ENCODE data around the gene AHR. TPM values are rescaled to one million over a fixed set of nuclear protein-coding genes. Genes with fewer than 3 reads are reported as not detected.

Gene AHR
- total RNA-seq, 1 experiment from 2014 or later, result 39.0 TPM

DNA sequence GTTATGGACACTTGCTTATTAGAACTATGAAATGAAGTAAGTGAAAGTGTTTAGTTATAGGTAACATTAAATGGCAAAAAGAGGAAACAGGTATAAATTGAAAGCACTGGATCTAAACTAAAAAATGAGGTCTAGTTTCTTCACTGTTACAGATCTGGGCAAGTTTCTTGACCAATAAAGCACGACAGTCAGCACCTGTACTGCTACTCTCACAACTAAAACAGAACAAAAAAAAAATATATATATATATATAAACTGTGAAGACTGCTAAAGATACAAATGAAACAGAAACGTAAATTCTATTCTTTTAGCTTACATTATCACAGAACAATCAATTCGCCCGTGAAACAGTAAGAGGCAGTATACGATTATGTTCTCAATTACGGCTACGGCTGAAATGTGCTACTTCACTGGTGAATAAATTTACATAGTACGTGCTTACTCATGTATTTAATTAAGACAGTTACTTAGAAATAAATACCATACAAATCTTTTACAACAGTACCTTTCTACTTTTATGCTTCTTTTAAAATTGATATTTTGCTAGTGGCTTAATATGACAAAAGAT is 4.2 kb downstream of the AHR start:
- POLR2A ChIA-PET, result no interaction called here
- H3K36me3 Mint-ChIP-seq (ENCODE audit: insufficient read depth, unreplicated experiment), result peaks cover 11% of the 10 kb centered on the region
- Histone ChIP-seq H3K4me3 (ENCODE audit: low read depth, low read length) (no peak overlapping the region), H3K27me3 (replicated peaks; ENCODE audit: control insufficient read depth, insufficient read depth, low read length) (no peaks in the 10 kb centered on the region), H3K9me3 (no peaks in the 10 kb centered on the region), H3K36me3 (ENCODE audit: control insufficient read depth, insufficient read depth, low read length) (no peaks in the 10 kb centered on the region), H3K4me1 (peaks cover 17% of the 10 kb centered on the region)
- H3K27me3 Mint-ChIP-seq (ENCODE audit: insufficient read depth, unreplicated experiment), result no peaks in the 10 kb centered on the region
- H3K4me1 Mint-ChIP-seq (ENCODE audit: low read depth, unreplicated experiment), result peaks cover 19% of the 10 kb centered on the region
- TF ChIP-seq, protein P1, sequence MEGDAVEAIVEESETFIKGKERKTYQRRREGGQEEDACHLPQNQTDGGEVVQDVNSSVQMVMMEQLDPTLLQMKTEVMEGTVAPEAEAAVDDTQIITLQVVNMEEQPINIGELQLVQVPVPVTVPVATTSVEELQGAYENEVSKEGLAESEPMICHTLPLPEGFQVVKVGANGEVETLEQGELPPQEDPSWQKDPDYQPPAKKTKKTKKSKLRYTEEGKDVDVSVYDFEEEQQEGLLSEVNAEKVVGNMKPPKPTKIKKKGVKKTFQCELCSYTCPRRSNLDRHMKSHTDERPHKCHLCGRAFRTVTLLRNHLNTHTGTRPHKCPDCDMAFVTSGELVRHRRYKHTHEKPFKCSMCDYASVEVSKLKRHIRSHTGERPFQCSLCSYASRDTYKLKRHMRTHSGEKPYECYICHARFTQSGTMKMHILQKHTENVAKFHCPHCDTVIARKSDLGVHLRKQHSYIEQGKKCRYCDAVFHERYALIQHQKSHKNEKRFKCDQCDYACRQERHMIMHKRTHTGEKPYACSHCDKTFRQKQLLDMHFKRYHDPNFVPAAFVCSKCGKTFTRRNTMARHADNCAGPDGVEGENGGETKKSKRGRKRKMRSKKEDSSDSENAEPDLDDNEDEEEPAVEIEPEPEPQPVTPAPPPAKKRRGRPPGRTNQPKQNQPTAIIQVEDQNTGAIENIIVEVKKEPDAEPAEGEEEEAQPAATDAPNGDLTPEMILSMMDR (IDR thresholded peaks at IDR 0.05; ENCODE audit: insufficient read depth in 1 of 2, low read depth in 1 of 2, low read length in 1 of 2, severe bottlenecking in 1 of 2, unreplicated experiment in 1 of 2), result no peak
- intact Hi-C loops (cut with micrococcal nuclease; ENCODE audit: unreplicated experiment), result loop anchor here (2.0 to 5.0 kb wide), 3 partner anchors 205 to 410 kb away; no protein-coding TSS in a partner anchor
- DNase-seq, result no peak
- BruUV-seq (replicated peaks), result no TSS peak
- no peak overlapping the region for H3K27ac Mint-ChIP-seq (ENCODE audit: unreplicated experiment)
- CTCF ChIA-PET, result interaction anchor here (0.6 to 1.6 kb wide), 2 partner anchors 316 to 320 kb away, joined by 4 to 10 read pairs; no protein-coding TSS in a partner anchor
- H3K9me3 Mint-ChIP-seq (ENCODE audit: unreplicated experiment), result peaks cover 5% of the 10 kb centered on the region
- no peak overlapping the region for H3K4me3 Mint-ChIP-seq (ENCODE audit: unreplicated experiment)

DNA sequence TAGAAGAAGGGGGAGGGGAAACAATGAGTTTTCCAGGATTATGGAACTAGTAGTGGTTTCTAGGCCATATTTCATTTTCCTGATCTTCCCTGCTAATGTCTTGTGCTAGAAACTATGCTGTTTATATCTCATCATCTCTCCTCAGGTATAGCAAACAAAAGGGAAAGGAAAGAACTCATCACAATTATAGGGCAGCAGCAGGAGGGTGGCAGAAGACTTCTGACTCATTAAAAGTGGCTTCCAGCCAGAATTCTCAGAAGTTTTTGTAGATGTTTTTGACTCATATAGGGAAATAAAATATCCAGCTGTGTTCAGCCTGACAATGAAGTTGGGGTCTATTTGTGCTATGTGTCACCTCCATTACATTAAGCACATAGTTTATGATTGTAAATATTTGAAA is 6.5 kb downstream of the AHR start:
- Histone ChIP-seq H3K4me3 (ENCODE audit: low read depth, low read length) (no peak overlapping the region), H3K27me3 (replicated peaks; ENCODE audit: control insufficient read depth, insufficient read depth, low read length) (no peaks in the 10 kb centered on the region), H3K36me3 (ENCODE audit: control insufficient read depth, insufficient read depth, low read length) (no peaks in the 10 kb centered on the region), H3K9me3 (no peaks in the 10 kb centered on the region), H3K4me1 (peaks cover 17% of the 10 kb centered on the region; the same call in 1 of the 2 replicates)
- BruUV-seq (replicated peaks), result no TSS peak
- no peaks in the 10 kb centered on the region for H3K36me3 Mint-ChIP-seq (ENCODE audit: insufficient read depth, unreplicated experiment)
- DNase-seq, result no peak
- peak overlapping the region; percentile 76 for H3K27ac Mint-ChIP-seq (ENCODE audit: unreplicated experiment)
- no peaks in the 10 kb centered on the region for H3K27me3 Mint-ChIP-seq (ENCODE audit: insufficient read depth, unreplicated experiment)
- ChIA-PET CTCF (no interaction called here), POLR2A (no interaction called here)
- TF ChIP-seq, protein P1 (IDR thresholded peaks at IDR 0.05; ENCODE audit: insufficient read depth in 1 of 2, low read depth in 1 of 2, low read length in 1 of 2, severe bottlenecking in 1 of 2, unreplicated experiment in 1 of 2), result no peak
- H3K4me1 Mint-ChIP-seq (ENCODE audit: low read depth, unreplicated experiment), result peaks cover 15% of the 10 kb centered on the region
- intact Hi-C loops (cut with micrococcal nuclease; ENCODE audit: unreplicated experiment), result loop anchor here (5.0 kb wide), 2 partner anchors 202 to 413 kb away; no protein-coding TSS in a partner anchor
- H3K4me3 Mint-ChIP-seq (ENCODE audit: unreplicated experiment), result peak overlapping the region; percentile 4
- H3K9me3 Mint-ChIP-seq (ENCODE audit: unreplicated experiment), result no peaks in the 10 kb centered on the region

DNA sequence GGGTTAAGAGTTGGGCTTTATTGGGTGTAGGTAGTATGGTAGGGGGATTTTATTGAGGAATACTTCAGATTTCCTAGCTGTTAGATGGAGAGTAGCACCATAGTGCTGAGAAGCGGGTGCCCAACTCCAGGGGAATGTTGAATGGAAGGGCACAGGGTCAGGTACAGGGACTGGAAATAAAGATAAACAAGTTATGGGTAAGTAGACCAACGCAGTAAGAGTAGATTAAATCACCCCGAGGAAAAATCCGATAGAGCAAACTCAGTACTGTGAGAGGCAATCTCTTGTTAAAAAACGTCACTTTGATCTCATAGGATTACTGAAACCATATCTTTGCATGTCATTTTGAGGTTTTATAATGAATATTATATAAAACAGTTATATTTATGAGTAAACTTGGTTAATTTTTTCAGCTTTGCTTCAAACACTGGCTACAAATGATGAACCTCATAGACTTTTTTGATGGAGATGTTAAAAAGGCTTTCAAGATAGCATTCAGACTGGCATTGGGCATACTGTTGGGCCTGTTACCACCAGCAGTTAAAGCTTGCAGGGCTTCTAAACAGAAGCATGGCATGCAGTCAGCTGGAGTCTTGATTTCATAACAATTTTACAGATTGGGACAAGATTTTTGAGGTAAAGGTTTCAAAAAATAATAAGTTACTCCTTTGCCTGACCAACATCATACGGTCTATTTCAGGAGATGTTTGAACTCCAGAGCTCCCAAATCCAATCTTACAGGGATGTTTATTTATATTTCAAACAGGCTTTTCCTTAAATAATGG is 7.1 kb downstream of the AHR start:
- Histone ChIP-seq H3K4me1 (peaks cover 15% of the 10 kb centered on the region; the same call in 1 of the 2 replicates), H3K4me3 (ENCODE audit: low read depth, low read length) (no peak overlapping the region), H3K27me3 (replicated peaks; ENCODE audit: control insufficient read depth, insufficient read depth, low read length) (no peaks in the 10 kb centered on the region), H3K9me3 (no peaks in the 10 kb centered on the region), H3K36me3 (ENCODE audit: control insufficient read depth, insufficient read depth, low read length) (no peaks in the 10 kb centered on the region)
- Mint-ChIP-seq H3K9me3 (ENCODE audit: unreplicated experiment) (no peaks in the 10 kb centered on the region), H3K4me3 (ENCODE audit: unreplicated experiment) (peak overlapping the region; percentile 4), H3K4me1 (ENCODE audit: low read depth, unreplicated experiment) (peaks cover 15% of the 10 kb centered on the region), H3K36me3 (ENCODE audit: insufficient read depth, unreplicated experiment) (no peaks in the 10 kb centered on the region), H3K27ac (ENCODE audit: unreplicated experiment) (peak overlapping the region; percentile 76), H3K27me3 (ENCODE audit: insufficient read depth, unreplicated experiment) (no peaks in the 10 kb centered on the region)
- BruUV-seq (replicated peaks), result no TSS peak
- ChIA-PET CTCF (no interaction called here), POLR2A (no interaction called here)
- intact Hi-C loops (cut with micrococcal nuclease; ENCODE audit: unreplicated experiment), result no loop called here
- no peak for DNase-seq
- TF ChIP-seq, protein P1 (IDR thresholded peaks at IDR 0.05; ENCODE audit: insufficient read depth in 1 of 2, low read depth in 1 of 2, low read length in 1 of 2, severe bottlenecking in 1 of 2, unreplicated experiment in 1 of 2), result no peak

All from Caco-2 (cell line).